ENCODE data around the gene NR4A3. TPM values are rescaled to one million over a fixed set of nuclear protein-coding genes. Genes with fewer than 3 reads are reported as not detected.
A peak's percentile ranks its signal among the peaks of the same experiment; 100 is the strongest.
"Not testable (repeated sequence)": the region's sequence is repeated elsewhere in the genome, so short reads cannot be mapped to it uniquely, and the experiment has no call there.

The NR4A3 gene
- total RNA-seq (2014; rRNA removed; shearing (Covaris generic)): under 0.01 and 0.10 TPM in 2 replicates

- peak; percentile 96 for DNase-seq (ENCODE audit: low read depth)
Measured at GRCh38 chr9:99821396-99822108, at the start of gene NR4A3. NR4A3 (plus strand) TSS chr9:99821885; CDS start chr9:99828043, 6,158 bp downstream.

GRCh38 chr9:99773468-99774138 lies 48.1 kb upstream of the NR4A3 start:
- DNase-seq (ENCODE audit: low read depth): no peak

- DNase-seq (ENCODE audit: low read depth): peak; percentile 83
Measured at GRCh38 chr9:99778308-99778707, 43.4 kb upstream of the NR4A3 start.

- DNase-seq (ENCODE audit: low read depth): no peak
Measured at GRCh38 chr9:99778836-99779235, 42.8 kb upstream of the NR4A3 start.

GRCh38 chr9:99779277-99779676 lies 42.4 kb upstream of the NR4A3 start:
- peak; percentile 21 for DNase-seq (ENCODE audit: low read depth)

- DNase-seq (ENCODE audit: low read depth): not testable (repeated sequence)
Measured at GRCh38 chr9:99782349-99782748, 39.3 kb upstream of the NR4A3 start.

GRCh38 chr9:99782962-99783718 lies 38.5 kb upstream of the NR4A3 start:
- no peak for DNase-seq (ENCODE audit: low read depth)

GRCh38 chr9:99783799-99784198 lies 37.9 kb upstream of the NR4A3 start:
- DNase-seq (ENCODE audit: low read depth): no peak

GRCh38 chr9:99785010-99785590 lies 36.6 kb upstream of the NR4A3 start:
- no peak for DNase-seq (ENCODE audit: low read depth)

- no peak for DNase-seq (ENCODE audit: low read depth)
Measured at GRCh38 chr9:99787556-99787955, 34.1 kb upstream of the NR4A3 start.

GRCh38 chr9:99793528-99793927 lies 28.2 kb upstream of the NR4A3 start:
- no peak for DNase-seq (ENCODE audit: low read depth)

- DNase-seq (ENCODE audit: low read depth): no peak
Measured at GRCh38 chr9:99796231-99796630, 25.5 kb upstream of the NR4A3 start.

GRCh38 chr9:99801775-99802174 lies 19.9 kb upstream of the NR4A3 start:
- DNase-seq (ENCODE audit: low read depth): no peak

- no peak for DNase-seq (ENCODE audit: low read depth)
Measured at GRCh38 chr9:99803694-99804093, 18.0 kb upstream of the NR4A3 start.

- peak; percentile 68 for DNase-seq (ENCODE audit: low read depth)
Measured at GRCh38 chr9:99807276-99807852, 14.3 kb upstream of the NR4A3 start.

- DNase-seq (ENCODE audit: low read depth): no peak
Measured at GRCh38 chr9:99807956-99808355, 13.7 kb upstream of the NR4A3 start.

GRCh38 chr9:99808454-99808853 lies 13.2 kb upstream of the NR4A3 start:
- DNase-seq (ENCODE audit: low read depth): no peak

GRCh38 chr9:99809586-99810319 lies 11.9 kb upstream of the NR4A3 start:
- DNase-seq (ENCODE audit: low read depth): peak; percentile 25

GRCh38 chr9:99811172-99811571 lies 10.5 kb upstream of the NR4A3 start:
- DNase-seq (ENCODE audit: low read depth): no peak

GRCh38 chr9:99811598-99812383 lies 9.9 kb upstream of the NR4A3 start:
- DNase-seq (ENCODE audit: low read depth): no peak
